Glomerular visceral epithelial cell (primary cell): ENCODE data around the gene SIRT1.
A peak's percentile ranks its signal among the peaks of the same experiment; 100 is the strongest.
"Not testable (repeated sequence)": the region's sequence is repeated elsewhere in the genome, so short reads cannot be mapped to it uniquely, and the experiment has no call there.

ENCODE experiments used
- DNase-seq: peaks from one replicate; pipeline ENCODE4 v3.0.0-alpha.2; 2016; ENCODE audit errors: extremely low spot score

The SIRT1 gene

DNA sequence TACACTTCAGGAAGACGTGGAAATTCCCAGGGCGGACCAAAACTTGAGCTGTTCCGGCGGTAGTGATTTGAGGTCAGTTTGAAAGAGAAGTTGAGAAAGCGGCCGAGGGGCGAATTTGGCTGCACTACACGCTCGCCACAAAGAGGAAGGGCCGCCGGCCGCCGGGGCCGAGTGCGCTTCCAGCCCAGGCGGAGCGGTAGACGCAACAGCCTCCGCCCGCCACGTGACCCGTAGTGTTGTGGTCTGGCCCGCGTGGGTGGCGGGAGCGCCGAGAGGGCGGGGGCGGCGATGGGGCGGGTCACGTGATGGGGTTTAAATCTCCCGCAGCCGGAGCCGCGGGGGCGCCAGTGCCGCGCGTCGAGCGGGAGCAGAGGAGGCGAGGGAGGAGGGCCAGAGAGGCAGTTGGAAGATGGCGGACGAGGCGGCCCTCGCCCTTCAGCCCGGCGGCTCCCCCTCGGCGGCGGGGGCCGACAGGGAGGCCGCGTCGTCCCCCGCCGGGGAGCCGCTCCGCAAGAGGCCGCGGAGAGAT, at the start of gene SIRT1:
SIRT1 (plus strand) TSS at position 344 of the 529 bp plus-strand sequence; CDS start at position 410, 66 bp downstream.
- peak; percentile 97 for DNase-seq

DNA sequence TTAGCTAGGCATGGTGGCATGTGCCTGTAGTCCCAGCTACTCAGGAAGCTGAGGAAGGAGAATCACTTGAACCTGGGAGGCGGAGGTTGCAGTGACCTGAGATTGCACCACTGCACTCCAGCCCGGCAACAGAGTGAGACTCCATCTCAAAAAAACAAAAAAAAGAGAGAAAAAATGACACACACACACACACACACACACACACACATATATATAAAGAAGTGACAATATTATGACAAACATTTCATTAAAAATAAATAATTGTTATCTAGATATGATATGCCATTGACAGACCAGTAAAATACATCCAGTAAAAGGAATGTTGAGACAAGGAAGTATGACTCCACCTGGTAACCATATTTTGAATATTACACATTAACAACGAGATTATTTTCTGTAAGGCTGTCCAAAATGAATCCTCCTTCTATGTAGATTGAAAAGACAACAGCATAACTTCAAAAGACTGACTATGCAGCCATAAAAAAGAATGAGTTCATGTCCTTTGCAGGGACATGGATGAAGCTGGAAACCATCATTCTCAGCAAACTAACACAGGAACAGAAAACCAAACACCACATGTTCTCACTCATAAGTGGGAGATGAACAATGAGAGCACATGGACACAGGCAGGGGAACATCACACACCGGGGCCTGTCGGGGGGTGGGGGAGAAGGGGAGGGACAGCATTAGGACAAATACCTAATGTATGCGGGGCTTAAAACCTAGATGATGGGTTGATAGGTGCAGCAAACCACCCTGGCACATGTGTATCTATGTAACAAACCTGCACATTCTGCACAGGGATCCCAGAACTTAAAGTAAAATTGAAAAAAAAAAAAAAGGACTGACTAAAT, 48.7 kb upstream of the SIRT1 start:
- DNase-seq = not testable (repeated sequence)

DNA sequence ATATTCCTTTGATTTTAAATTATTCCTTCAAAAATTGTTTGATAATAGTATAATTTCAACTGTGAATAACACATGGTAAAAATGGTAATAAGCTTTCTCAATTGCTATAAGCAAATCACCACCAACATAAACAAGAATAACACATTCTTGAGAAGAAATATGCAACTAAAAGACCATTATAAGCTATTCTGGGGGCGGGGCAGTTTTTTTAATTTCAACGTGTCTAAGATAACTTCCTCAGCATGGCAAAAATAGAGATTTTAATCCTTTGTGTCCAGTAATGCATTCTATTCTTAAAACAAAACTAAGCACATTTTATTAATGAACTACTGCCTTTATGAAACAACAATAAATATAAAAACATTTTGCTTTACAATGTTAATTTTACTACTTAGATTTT, 48.0 kb upstream of the SIRT1 start:
- no peak for DNase-seq

DNA sequence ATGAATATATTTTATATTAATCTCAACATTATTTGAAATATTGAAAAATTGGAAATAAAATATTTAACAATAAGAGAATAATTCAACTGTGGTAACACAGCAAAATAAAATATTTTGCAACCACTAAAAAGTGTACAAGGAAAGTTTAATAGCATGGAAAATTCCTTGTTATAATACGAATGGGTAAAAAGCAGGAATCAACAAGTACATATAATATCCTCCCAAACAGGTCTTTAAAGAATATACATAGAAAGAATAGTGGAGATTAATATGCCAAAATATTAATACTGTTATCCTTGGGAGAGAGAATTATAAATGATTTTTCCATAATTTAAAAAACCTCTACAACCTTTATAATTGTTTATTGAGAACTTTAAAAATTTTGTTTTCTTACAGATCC, 47.5 kb upstream of the SIRT1 start:
- DNase-seq = no peak

DNA sequence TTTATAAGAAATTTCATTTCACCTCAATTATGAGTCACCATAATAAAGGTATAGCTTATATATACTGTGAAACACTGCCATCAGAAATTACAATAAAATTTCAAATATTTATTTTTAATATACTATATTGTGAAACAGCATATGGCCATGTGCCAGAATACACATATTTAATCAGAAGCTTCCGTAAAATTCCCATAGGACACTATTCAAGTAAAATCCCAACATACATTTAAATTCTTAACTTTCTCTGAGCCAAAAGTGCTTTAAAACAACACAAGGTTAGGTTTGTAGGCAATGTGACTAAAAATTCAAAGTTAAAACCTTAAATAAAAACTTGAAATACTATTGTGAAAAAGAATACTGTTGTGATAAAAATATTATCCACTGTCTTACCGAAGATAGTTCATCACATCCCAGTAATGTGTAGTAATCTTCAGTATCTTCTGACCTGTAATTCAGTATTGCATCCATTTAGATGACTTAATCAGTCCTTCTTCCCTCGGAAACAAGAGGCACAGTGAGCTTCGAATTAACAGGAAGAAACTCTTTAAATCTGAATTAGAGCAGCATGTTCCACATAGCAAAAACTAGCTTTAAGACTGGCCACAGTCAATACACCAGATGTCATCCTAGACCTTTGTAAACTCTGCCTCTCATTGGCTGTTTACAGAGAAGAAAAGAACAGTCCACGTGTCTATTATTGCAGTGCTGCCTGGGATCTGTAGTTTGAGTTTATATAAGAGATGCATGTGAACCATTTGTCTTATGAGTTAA, 46.7 kb upstream of the SIRT1 start, which contains the start of gene DNAJC12:
DNAJC12 (minus strand) TSS at position 648 of the 774 bp plus-strand sequence; CDS start at position 471, 177 bp downstream.
- no peak for DNase-seq

DNA sequence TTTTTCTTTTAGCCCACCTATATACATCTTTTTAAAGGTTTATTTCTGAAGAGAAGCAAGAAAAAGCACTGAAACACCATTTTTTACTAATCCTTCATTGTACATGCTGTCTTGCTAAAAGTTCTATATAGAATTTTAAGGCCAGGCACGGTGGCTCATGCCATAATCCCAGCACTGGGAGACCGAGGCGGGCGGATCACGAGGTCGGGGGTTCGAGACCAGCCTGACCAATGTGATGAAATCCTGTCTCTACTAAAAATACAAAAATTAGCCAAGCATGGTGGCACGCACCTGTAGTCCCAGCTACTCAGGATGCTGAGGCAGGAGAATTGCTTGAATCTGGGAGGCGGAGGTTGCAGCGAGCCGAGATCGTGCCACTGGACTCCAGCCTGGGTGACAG, 44.9 kb upstream of the SIRT1 start:
- DNase-seq = not testable (repeated sequence)

DNA sequence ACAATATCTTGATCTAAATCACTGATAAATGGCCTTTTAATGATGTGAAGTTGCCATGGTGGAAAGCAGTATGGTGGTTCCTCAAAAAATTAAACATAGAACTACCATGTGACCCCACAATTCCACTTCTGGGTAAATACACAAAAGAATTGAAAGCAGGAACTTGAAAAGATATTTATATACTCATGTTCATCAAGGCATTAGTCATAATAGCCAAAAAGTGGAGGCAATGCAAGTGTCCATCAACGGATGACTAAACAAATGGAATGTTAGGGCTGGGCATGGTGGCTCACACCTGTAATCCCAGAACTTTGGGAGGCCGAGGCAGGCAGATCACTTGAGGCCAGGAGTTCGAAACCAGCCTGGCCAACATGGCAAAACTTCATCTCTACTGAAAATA, 44.5 kb upstream of the SIRT1 start:
- DNase-seq = peak; percentile 20

DNA sequence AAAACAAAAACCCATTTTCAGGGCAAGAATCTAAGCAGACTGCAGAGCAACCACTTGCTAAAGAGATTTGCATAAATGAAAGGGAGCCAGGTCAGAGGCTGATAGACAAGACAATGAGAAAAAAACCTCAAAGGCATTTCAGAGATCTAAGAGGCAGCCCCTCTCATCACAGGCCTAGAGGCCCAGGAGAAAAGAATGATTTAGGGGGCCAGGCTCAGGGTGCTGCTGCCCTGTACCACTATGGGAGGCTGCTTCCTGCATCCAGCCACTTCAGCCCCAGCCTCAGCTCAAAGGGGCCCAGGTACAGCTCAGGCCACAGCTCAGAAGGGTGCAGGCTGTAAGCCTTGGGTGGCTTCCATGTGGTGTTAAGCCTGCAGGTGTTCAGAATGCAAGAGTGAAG, 42.7 kb upstream of the SIRT1 start:
- no peak for DNase-seq

DNA sequence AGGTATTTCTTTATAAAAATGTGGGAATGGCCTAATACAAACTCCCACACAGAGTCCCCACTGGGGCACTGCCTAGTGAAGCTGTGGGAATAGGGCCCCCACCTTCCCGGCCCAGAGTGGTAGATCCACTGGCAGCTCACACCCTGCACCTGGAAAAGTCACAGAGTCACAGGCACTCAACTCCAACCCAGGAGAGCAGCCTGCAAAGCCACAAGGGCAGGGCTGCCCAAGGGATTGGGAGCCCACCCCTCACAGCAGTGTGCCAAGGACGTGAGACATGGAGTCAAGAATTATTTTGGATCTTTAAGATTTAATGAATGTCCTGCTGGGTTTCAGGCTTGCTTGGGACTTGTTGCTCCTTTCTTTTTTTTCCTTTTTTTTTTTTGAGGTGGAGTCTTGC, 41.2 kb upstream of the SIRT1 start:
- no peak for DNase-seq

DNA sequence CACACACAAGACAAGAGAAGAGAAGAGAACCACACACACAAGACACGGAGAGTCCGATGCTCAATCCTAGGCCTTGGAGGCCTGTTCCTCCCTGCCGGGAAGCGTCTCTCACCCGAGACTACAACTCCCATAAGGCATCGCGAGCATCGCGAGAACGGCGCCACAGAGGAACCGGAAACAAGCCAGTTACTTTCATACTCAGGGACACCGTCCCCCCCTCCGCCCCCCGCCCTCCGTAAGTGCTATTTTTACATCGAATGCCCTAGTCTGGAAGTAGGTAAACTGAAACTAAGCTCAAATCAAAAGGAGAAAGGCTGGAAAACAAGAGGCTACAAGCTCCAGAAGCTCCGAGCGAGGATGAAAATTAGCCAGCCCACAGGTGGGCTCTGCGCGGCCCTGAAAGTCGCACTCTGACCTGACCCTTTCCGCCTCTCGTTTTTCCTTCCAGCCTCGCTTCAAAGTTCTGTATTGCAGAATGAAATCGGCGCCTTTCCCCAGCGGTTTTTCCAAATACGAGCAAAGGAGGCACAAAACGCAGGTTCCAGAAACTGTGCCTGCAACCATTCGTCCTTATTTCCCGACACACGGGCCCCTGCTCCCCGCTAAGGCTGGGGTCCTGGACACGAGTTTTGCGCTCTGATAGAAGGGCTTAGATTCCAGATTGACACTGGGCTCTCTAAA, 35.0 kb upstream of the SIRT1 start:
- DNase-seq = peak; percentile 93

DNA sequence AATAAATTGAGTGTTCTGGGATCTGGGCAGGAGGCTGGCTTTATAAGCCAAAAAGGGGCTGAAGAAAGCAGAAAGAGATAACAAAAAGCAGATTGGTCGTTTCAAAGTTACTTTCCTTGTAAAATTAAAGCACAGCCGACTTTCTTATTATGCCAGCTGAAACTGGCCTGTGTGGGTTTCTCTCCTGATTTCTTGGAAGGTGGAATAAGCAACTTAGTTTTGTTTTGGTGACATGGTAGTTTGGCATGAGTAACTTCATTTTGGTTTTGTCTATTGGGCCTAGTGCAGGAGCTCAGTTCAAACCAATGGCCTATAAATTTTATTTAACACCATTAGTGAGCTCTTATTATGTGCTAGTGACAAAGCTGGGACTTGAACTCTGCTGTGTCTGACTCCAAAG, 33.3 kb upstream of the SIRT1 start:
- no peak for DNase-seq

DNA sequence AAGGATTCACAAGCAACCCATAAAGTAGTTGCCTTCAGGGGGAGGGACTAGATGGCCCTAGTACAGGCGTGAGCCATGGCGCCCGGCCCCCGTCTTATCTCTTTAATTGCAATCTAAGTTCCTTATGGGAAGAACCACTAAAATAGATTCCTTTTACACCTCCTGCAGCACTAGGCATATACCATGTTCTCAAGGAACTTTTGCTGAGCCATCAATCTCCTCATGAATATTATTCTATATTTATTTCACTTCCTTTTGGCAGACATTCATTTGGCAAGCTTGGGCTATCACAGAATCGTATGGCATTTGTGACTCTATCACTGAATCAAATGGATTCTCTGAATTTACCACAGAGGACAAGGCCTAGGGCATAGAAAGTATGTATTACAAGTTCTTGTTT, 31.7 kb upstream of the SIRT1 start:
- no peak for DNase-seq

DNA sequence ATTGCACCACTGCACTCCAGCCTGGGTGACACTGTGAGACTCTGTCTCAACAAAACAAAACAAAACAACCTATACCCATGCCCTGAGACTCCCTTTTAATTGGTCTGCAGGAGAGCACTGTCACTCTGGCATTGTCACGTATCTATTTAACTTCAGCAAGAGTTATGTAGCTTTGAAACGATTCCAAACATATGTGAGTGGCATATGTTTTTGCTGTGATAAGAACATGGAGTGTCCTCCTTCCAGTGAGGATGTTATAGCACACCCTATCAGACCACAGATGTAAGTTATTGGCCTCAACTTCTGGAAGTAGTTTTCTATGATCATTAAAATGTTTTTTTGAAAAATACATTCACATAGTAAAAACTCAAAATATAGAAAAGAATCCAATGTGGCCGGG, 30.9 kb upstream of the SIRT1 start:
- no peak for DNase-seq

DNA sequence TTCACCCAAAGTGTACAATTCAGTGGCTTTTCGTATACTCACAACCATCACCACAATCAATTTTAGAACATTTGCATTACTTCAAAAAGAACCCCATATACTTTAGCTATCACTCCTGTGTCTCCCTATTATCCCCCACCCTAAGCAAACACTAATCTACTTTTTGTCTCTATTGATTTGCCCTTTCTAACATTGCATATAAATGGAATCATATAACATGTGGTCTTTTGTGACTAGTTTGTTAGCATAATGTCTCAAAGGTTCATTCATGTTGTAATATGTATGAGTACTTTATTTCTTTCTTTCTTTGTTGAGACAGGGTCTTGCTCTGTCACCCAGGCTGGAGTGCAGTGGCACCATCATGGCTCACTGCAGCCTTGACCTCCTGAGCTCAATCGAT, 25.5 kb upstream of the SIRT1 start:
- DNase-seq = no peak

DNA sequence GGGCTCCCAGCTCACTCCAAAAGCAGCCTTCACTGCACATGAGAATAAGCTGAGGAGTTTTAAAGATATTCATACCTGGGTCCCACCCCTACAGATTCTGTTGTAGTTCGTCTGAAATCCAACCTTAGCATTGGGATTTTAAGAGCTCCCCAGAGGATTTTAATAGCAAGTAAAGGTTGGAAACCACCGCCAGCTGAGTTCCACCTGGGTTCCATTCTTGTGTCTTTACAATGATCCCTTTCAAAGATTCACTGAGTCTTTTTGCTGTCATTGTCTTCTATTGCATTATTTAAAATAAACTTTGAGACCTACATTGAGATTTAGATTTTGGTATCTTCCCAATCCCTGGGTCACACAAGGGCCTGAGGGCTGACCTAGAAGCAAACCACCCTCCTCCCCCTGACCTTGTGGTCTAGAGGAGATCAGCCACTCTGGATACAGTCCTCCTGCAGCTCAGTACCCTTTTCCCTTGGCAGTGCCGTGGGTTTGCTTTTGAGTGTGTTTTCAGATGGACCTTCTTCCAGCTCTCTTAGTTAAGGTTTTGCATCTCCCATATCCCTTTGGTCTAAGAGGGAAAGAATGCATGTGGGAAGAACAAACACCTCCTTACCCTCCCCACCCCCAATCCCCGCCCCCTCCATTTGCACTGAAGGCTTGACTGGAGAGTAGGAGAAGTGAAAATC, 22.6 kb upstream of the SIRT1 start:
- no peak for DNase-seq

DNA sequence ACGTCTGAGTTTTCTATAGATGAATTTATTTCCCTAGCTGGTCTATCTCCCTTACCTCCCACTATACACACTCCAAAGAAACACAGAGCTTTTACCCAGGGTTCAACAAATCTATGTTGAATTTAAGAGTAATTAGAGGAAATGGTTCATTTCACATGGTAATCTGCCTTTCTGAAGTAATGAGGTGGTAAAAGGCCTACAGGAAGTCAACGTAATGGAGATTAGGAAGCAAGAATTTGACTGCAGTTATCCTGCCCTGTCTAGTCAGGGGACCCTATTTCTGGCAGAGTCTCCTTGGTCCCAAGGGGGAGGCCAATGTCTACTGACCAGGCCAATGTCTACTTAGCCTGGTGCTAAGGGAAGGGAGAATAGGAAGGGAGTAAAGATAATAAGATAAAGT, 21.4 kb upstream of the SIRT1 start:
- no peak for DNase-seq

DNA sequence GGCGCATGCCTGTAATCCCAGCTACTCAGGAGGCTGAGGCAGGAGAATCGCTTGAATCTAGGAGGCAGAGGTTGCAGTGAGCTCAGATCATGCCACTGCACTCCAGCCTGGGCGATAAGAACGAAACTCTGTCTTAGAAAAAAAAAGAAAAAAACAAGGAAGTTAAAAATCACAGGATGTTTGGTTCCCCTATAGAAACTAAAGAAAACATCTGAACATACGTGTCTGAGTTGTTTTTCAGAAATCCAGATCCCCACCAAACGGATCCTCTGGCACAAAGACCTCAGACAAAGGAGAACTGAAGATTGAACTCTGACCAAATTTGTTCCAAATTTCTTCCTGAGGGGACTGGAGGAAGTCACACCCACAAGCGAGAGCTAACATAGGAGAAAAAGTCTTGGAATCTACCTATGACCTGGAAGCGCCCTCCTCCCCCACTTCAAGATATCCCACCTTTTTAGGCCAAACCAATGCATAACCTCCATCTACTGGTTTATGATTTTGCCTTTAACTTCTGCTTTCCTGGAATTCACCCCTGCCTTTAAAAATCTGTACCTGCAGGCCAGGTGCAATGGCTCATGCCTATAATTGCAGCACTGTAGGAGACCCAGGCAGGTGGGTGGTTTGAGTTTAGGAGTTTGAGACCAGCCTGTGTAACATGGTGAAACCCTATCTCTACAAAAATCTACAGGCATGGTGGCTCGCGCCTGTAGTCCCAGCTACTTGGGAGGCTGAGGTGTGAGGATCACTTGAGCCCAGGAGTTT, 19.7 kb upstream of the SIRT1 start:
- no peak for DNase-seq

DNA sequence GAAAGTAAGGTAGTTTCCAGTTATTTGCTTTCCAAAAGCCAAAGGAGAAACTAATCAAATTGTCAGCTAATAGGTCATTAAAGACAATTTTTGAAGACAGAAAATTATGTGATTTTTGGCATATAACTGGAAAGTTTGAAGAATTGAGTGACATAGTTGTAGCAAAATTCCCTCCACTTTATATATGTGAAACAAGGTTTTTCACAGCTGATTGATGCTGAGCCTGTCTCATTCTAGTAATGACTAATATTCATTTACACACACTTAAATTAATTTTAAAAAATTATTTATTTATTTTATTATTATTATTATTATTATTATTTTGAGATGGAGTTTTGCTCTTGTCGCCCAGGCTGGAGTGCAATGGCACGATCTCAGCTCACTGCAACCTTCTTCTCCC, 16.3 kb upstream of the SIRT1 start:
- DNase-seq = no peak

DNA sequence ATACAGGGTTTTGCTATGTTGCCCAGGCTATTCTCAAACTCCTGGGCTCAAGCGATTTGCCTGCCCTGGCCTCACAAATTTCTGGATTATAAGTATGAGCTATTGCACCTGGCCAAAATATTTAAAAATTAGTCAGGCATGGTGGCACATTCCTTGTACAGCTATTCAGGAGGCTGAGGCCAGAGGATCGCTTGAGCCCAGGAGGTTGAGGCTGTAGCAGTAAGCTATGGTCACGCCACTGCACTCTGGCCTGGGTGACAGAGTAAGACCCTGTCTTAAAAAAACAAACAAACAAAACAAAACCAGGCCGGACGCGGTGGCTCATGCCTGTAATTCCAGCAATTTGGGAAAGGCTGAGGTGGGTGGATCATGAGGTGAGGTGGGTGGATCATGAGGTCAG, 14.5 kb upstream of the SIRT1 start:
- no peak for DNase-seq

DNA sequence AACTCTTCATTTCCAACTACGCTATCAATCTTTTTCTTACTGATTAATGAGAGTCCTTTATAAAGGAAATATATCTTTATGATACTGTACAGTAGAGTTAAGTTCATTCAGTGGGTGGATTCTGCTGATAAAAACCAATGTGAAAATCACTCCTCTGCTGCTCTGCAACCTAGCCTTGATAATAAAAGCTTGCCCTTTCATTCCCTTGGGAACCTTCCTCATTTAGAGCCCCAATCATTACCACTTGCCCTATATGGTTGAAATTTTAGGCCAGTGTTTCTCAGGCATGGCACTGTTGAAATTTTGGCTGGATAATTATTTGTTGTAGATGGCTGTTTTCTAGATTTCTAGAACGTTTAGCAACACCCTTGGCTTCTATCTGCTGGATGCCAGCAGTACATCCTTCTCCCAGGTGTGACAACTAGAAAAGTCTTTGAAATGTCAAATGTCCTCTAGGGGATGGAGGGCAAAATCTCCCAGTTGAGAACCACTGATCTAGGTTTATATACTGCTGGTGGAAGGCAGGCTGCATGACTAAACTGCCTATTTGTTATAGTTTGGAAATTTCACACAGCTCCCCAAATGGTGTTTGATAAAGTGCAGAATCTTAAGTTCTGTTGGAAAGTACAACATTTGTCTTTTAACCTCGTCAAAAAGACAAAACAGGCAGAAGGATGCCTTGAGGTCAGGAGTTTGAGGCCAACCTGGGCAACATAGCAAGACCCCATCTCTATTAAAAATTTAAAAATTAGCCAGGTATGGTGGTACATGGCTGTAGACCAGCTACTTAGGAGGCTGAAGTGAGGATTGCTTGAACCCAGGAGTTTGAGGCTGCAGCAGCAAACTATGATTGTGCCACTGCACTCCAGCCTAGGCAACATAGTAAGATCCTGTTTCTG, 8.9 kb upstream of the SIRT1 start:
- DNase-seq = no peak
